ENCODE measurements around the gene RNF212. TPM values are rescaled to one million over a fixed set of nuclear protein-coding genes. Genes with fewer than 3 reads are reported as not detected.

RNF212 gene
- total RNA-seq, 4 donors from 2014 or later = 3.8 to 9.7 (median 7.3) TPM

DNA sequence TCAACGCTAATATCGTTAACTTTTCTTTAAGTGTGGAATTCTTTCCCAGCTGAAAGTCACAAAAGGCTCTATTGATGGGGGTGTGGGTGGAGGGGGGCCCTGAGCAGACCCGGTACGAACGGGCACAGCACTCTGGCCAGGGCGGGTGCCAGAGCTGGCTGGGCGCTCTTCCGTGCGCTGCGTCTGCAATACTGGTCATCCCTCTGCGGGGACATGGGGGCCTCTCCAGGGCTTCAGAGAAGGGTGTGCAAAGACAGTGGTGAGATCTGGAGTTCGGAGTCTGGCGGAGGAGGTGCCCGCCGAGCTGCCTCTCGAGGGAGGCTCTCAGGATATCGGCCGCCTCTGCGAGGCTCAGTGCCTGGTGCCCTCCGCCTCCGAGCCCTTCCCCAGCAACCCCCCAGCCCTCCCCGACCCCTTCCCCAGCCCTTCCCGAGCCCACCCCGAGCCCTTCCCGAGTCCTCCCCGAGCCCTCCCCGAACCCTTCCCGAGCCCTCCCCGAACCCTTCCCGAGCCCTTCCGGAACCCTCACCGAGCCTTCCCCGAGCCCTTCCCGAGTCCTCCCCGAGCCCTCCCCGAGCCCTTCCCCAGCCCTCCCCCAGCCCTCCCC is 67.7 kb downstream of the RNF212 start:
- H3K4me3 ChIP-seq = no peak overlapping the region
- TF ChIP-seq POLR2A (IDR thresholded peaks at IDR 0.05; ENCODE audit: low read depth) (no peak), EP300 (IDR thresholded peaks at IDR 0.05) (no peak), POLR2AphosphoS5 (IDR thresholded peaks at IDR 0.05) (no peak)
- TF ChIP-seq, protein P1, sequence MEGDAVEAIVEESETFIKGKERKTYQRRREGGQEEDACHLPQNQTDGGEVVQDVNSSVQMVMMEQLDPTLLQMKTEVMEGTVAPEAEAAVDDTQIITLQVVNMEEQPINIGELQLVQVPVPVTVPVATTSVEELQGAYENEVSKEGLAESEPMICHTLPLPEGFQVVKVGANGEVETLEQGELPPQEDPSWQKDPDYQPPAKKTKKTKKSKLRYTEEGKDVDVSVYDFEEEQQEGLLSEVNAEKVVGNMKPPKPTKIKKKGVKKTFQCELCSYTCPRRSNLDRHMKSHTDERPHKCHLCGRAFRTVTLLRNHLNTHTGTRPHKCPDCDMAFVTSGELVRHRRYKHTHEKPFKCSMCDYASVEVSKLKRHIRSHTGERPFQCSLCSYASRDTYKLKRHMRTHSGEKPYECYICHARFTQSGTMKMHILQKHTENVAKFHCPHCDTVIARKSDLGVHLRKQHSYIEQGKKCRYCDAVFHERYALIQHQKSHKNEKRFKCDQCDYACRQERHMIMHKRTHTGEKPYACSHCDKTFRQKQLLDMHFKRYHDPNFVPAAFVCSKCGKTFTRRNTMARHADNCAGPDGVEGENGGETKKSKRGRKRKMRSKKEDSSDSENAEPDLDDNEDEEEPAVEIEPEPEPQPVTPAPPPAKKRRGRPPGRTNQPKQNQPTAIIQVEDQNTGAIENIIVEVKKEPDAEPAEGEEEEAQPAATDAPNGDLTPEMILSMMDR (IDR thresholded peaks at IDR 0.05) = no peak
- DNase-seq (ENCODE audit: extremely low spot score) = no peak
- H3K27ac ChIP-seq (replicated peaks in 1 of 4) = no peak overlapping the region
- H3K4me1 ChIP-seq = peaks cover 28 to 67% (median 56%) of the 10 kb centered on the region in 4 donors
- 67% methylated on average over 35 of the region's 36 CpGs for WGBS
- peaks cover 6 to 85% (median 20%) of the 10 kb centered on the region in 4 donors for H3K27me3 ChIP-seq
- intact Hi-C loops (cut with DNase I) = loop anchor here (5.0 kb wide), 1 partner anchor 33 kb away; the partner anchor contains the start of gene FGFRL1
- H3K36me3 ChIP-seq = no peaks in the 10 kb centered on the region
- H3K9me3 ChIP-seq = no peaks in the 10 kb centered on the region

DNA sequence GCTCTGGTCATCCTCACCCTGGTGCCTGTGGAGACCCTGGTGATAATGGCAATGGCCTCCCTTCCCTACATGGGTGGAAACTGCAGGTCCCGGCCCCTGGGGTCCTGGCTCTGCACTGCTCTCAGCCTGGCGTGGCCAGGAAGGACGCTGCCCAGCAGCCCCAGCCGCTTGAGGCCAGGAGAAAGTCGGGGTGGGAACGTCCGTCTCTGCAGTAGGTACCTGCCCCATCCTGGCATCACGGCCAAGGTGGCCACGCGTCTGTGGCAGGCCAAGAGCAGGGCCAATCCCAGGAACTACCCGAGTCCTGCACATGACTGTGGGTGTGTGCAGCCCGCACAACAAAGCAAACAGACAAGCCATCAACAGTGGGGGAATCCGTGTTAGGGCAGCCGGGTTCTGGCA is 68.2 kb downstream of the RNF212 start:
- TF ChIP-seq POLR2A (IDR thresholded peaks at IDR 0.05; ENCODE audit: low read depth) = no peak
- no peak for TF ChIP-seq POLR2AphosphoS5 (IDR thresholded peaks at IDR 0.05)
- TF ChIP-seq EP300 (IDR thresholded peaks at IDR 0.05) = no peak
- TF ChIP-seq, protein P1 (IDR thresholded peaks at IDR 0.05) = no peak
- no peak overlapping the region for H3K27ac ChIP-seq (replicated peaks in 1 of 4)
- H3K9me3 ChIP-seq = no peaks in the 10 kb centered on the region
- peaks cover 6 to 83% (median 19%) of the 10 kb centered on the region in 4 donors for H3K27me3 ChIP-seq
- peaks cover 28 to 71% (median 61%) of the 10 kb centered on the region in 4 donors for H3K4me1 ChIP-seq
- H3K4me3 ChIP-seq = no peak overlapping the region
- WGBS = 93% methylated on average over 5 of the region's 14 CpGs
- DNase-seq (ENCODE audit: extremely low spot score) = no peak
- no peaks in the 10 kb centered on the region for H3K36me3 ChIP-seq
- intact Hi-C loops (cut with DNase I) = loop anchor here (5.0 kb wide), 1 partner anchor 33 kb away; the partner anchor contains the start of gene FGFRL1

DNA sequence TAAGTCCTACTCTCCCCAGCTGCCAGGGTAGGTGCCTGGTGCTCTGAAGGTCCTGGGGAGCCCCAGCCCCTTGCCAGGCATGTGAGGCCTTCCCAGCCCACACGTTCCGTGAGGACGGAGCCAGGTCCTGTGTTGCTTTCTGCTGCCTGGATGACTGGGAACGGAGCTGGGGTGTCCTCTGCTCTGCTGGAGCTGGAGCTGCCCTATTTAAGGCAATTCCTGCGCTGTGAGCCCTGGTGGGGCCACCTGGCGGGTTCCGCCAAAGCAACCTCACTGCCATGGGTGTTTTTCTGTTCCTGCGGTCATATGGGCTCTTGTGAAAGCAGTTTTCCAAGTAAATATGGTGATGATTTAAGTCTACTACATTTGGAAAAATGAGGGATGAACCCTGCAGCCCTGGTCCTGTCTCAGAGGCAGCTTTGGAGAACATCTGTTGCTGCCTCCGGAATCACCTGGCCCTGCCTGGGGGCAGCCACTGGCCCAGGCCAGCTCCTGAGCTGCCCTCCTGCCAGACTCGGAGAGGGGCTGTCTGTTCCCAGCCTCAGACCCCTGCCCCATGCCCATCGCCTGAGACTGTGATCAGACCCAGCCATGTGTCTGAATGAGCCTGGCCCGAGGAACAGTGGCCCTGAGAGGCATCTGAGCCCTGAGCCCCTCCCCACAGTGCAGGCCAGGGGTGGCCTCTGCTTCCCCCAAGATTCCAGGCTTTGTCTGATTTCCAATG is 68.7 kb downstream of the RNF212 start:
- H3K27ac ChIP-seq (replicated peaks in 1 of 4) = peak overlapping the region; percentile 2 to 57 (median 34)
- H3K27me3 ChIP-seq = peaks cover 6 to 77% (median 19%) of the 10 kb centered on the region in 4 donors
- WGBS = 94% methylated on average over 6 of the region's 12 CpGs
- H3K4me1 ChIP-seq = peaks cover 28 to 77% (median 66%) of the 10 kb centered on the region in 4 donors
- no peak for DNase-seq (ENCODE audit: extremely low spot score)
- H3K4me3 ChIP-seq = no peak overlapping the region
- H3K9me3 ChIP-seq = no peaks in the 10 kb centered on the region
- intact Hi-C loops (cut with DNase I) = loop anchor here (5.0 kb wide), 1 partner anchor 32 kb away; the partner anchor contains the start of gene FGFRL1
- no peak for TF ChIP-seq POLR2AphosphoS5 (IDR thresholded peaks at IDR 0.05)
- TF ChIP-seq POLR2A (IDR thresholded peaks at IDR 0.05; ENCODE audit: low read depth) = no peak
- TF ChIP-seq, protein P1 (IDR thresholded peaks at IDR 0.05) = no peak
- no peak for TF ChIP-seq EP300 (IDR thresholded peaks at IDR 0.05)
- no peaks in the 10 kb centered on the region for H3K36me3 ChIP-seq

DNA sequence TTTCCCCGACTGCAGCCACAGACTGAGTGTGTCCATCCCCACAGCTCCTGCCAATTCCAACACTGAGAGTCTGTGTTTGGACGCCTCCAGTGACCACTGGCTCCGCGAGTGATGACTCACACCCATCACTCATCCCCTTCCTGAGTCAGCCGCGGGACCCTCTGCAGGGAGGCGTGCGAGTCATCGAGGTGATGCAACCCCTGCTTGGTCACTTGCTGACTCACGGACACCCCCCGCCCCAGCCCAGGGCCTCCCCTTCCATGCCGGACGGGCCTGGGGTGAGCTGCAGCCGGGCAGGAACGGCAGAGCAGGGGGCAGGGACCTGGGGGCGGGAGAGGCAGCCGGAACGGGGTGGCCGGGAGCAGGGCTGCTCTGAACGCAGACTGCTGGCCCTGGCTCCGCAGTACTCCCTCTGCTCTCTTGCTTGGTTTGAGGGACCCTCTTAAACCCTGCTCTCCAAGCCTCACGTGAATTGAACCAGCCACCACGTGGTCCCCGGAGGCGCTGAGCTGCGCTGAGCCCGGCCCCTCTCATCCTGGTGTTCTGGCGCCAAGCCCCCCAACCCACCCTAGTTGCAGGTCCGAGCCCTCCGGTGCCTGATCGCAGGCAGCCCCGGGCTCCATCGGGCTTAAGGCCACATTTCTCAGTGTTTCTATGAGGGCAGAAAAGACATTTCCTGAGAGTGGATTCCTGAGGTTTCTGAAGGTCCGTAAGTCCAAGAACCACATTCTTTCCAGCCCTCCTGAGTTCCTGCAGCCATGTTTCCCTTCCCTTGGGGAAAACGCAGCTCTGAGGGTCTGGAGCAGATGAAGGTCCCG is 69.5 kb downstream of the RNF212 start:
- peak; percentile 97 for DNase-seq (ENCODE audit: extremely low spot score)
- H3K36me3 ChIP-seq = no peaks in the 10 kb centered on the region
- TF ChIP-seq POLR2AphosphoS5 (IDR thresholded peaks at IDR 0.05) (peak; percentile 66 to 81), EP300 (IDR thresholded peaks at IDR 0.05) (no peak)
- TF ChIP-seq, protein P1 (IDR thresholded peaks at IDR 0.05) = no peak
- WGBS = 54% methylated on average over 16 of the region's 36 CpGs
- intact Hi-C loops (cut with DNase I) = no loop called here
- peak overlapping the region; percentile 2 to 57 (median 34) for H3K27ac ChIP-seq (replicated peaks in 1 of 4)
- peak overlapping the region in 3 of 4 donors; percentile 11 to 44 (median 18) for H3K4me3 ChIP-seq
- peaks cover 6 to 70% (median 19%) of the 10 kb centered on the region in 4 donors for H3K27me3 ChIP-seq
- H3K4me1 ChIP-seq = peaks cover 28 to 84% (median 74%) of the 10 kb centered on the region in 4 donors
- no peaks in the 10 kb centered on the region for H3K9me3 ChIP-seq

Data from esophagus muscularis mucosa (tissue), 4 donors.